Mesenchymal stem cell (in vitro differentiated cells and primary cell): Measurements from ENCODE around the gene CIDEA. TPM values are rescaled to one million over a fixed set of nuclear protein-coding genes. Genes with fewer than 3 reads are reported as not detected.

Source experiments
- small RNA-seq: library from polyadenylated mRNA; stranded (forward); fragments of <200 nt; extraction: miRNeasy Mini kit (QIAGEN cat#:217004); gene quantifications from one replicate; pipeline ENCODE3, GENCODE V24; 2013; ENCODE audit warnings: low read depth

Gene CIDEA

Small RNA genes within 50 kb of the gene (small RNA-seq; reads per million reads assigned to genes)
- gene RNU6-170P: not detected
